Neural progenitor cell (in vitro differentiated cells): ENCODE data around the gene RMI1.

ENCODE experiments used
- CTCF ChIP-seq: fragments of 200-600 bp; sonication (generic); IDR thresholded peaks from 2 replicates; pipeline ENCODE4 v1.5.1; 2017; ENCODE audit warnings: antibody characterized with exemption, mild to moderate bottlenecking
- EZH2 ChIP-seq: fragments of 200-600 bp; sonication (generic); IDR thresholded peaks from 2 replicates; pipeline ENCODE4 v1.6.1; 2017; ENCODE audit warnings: antibody characterized with exemption, mild to moderate bottlenecking, moderate library complexity

GRCh38 chr9:83988411-83988810, 7.8 kb downstream of the RMI1 start:
- no peak for TF ChIP-seq EZH2
- no peak for TF ChIP-seq CTCF
